GM13977 (cell line): ENCODE results near the gene RC3H2.
"Not testable (repeated sequence)": the region's sequence is repeated elsewhere in the genome, so short reads cannot be mapped to it uniquely, and the experiment has no call there.

Experiments used
- DNase-seq: peaks from one replicate; pipeline ENCODE4 v3.0.0; 2012; ENCODE audit warnings: low spot score
- in situ Hi-C: fragments of 300-500 bp; cut with MboI; formaldehyde crosslinking; loops from one replicate; pipeline ENCODE4 v1.12.0; 2022; ENCODE audit warnings: low sequenced_read_pairs, low pct_unique_long_range_greater_than_20kb, mixed read lengths, inconsistent platforms; ENCODE audit not compliant: unreplicated experiment
- TF ChIP-seq, protein P1 (sequence below): IDR thresholded peaks from 2 replicates; pipeline ENCODE4 v1.5.1; 2012; ENCODE audit warnings: mild to moderate bottlenecking, control low read depth; ENCODE audit not compliant: insufficient read depth; ENCODE audit errors: extremely low read depth, missing control alignments

Gene RC3H2

DNA sequence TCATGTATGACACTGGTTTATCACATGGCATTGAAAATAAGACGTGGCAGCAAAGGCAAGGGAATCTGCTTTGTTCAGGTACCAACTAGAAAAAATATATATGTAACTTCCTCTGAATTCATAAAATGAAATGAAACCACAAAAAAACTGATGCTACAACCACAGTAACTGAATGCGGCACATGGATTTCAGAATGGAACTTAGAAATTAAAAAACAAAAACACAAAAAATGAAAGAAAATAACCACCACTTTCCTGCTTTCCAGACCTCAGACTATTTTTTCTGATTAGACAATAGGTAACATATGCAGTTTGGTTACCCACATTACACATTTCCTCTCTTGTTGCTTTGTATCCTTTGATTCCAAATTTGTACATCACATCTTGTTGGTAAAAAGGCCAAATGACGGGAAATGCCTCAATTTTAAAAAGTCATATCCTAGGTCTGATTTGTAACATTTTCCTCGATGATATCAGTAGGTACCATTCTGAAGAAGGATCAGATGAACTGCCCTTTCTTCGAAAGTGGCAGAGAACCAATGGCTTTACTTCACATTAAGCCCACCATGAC, 58.7 kb downstream of the RC3H2 start:
- TF ChIP-seq, protein P1, sequence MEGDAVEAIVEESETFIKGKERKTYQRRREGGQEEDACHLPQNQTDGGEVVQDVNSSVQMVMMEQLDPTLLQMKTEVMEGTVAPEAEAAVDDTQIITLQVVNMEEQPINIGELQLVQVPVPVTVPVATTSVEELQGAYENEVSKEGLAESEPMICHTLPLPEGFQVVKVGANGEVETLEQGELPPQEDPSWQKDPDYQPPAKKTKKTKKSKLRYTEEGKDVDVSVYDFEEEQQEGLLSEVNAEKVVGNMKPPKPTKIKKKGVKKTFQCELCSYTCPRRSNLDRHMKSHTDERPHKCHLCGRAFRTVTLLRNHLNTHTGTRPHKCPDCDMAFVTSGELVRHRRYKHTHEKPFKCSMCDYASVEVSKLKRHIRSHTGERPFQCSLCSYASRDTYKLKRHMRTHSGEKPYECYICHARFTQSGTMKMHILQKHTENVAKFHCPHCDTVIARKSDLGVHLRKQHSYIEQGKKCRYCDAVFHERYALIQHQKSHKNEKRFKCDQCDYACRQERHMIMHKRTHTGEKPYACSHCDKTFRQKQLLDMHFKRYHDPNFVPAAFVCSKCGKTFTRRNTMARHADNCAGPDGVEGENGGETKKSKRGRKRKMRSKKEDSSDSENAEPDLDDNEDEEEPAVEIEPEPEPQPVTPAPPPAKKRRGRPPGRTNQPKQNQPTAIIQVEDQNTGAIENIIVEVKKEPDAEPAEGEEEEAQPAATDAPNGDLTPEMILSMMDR = no peak
- in situ Hi-C loops = no loop called here
- DNase-seq = no peak

DNA sequence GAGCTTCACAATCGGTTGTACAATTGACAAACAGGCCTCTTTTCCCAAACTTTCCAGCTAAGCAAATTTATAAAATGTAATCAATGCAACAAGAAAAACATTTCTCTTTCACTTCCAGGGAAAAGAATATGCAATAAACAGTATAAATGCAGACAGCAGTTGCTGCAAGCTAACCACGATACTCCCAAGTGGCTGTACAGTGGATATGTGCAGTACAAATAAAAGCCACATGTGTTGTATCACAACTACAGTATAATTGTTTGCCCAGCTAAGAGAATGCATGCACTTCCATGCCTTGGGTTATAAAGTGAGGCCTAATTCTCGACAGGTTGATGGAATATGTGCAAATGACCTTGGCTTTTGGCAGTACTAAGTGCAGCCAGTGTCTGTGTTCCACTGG, 60.0 kb downstream of the RC3H2 start:
- in situ Hi-C loops = no loop called here
- DNase-seq = no peak
- TF ChIP-seq, protein P1 = no peak

DNA sequence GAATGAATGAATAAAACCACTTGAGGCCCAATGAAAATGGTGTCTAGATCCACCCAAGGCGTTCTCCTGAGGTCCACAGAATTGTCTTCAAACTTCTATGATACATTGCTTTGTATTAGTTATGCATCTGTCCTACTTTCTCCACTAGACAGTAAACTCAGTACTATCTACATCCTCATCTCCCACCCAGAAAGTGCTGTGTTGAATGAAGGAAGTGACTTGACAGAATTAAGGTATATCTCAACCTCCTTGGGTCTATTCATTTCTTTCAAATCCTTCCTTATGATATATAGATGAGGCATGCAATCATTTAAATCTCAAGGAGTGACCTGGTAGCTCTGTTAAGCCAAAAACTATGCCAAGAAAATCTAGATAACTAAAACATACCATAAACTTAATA, 61.0 kb downstream of the RC3H2 start:
- DNase-seq = no peak
- in situ Hi-C loops = no loop called here
- TF ChIP-seq, protein P1 = no peak

DNA sequence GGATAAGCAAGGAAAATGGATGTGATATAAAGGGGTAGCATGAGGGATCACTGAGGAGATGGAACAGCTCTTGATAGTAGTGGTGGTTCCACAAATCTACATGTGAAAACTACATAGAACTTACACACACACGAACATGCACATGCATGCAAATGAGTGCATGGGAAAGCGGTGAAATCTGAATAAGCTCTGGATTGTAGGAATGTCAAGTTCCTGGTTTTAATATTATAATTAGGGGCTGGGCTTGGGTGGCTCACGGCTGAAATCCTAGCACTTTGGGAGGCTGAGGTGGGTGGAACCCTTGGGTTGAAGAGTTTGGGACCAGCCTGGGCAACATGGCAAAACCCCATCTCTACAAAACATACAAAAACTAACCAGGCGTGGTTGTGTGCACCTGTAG, 63.7 kb downstream of the RC3H2 start:
- DNase-seq = no peak
- TF ChIP-seq, protein P1 = no peak
- in situ Hi-C loops = no loop called here

DNA sequence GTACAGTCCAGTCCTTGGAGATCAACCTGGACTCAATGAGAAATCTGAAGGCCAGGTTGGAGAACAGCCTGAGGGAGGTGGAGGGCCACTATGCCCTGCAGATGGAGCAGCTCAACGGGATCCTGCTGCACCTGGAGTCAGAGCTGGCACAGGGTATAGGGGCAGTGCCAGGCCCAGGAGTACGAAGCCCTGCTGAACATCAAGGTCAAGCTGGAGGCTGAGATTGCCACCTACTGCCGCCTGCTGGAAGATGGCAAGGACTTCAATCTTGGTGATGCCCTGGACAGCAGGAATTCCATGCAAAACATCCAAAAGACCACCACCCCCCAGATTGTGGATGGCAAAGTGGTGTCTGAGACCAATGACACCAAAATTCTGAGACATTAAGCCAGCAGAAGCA, 66.7 kb downstream of the RC3H2 start:
- not testable (repeated sequence) for DNase-seq

DNA sequence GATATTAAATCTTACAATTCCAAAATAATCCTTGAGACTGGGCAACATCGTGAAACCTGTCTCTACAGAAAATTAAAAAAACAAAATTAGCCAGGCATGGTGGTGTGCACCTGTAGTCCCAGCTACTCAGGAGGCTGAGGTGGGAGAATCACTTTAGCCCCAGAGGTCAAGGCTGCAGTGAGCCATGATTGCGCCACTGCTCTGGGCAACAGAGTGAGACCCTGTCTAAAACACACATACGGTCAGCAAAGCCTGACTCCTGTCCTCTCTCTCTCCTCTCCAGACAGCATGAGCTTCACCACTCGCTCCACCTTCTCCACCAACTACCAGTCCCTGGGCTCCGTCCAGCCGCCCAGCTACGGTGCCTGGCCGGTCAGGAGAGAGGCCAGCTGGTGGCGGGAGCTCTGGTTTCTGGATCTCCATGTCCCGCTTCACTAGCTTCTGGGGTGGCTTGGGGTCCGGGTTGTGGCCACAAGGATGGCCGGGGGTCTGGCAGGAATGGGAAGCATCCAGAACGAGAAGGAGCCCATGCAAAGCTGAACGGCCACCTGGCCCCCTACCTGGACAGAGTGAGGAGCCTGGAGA, 67.8 kb downstream of the RC3H2 start:
- TF ChIP-seq, protein P1 = no peak
- in situ Hi-C loops = no loop called here

More for the DNA sequence above, 66.7 kb downstream of the RC3H2 start:
- in situ Hi-C loops = not testable (repeated sequence)

DNA sequence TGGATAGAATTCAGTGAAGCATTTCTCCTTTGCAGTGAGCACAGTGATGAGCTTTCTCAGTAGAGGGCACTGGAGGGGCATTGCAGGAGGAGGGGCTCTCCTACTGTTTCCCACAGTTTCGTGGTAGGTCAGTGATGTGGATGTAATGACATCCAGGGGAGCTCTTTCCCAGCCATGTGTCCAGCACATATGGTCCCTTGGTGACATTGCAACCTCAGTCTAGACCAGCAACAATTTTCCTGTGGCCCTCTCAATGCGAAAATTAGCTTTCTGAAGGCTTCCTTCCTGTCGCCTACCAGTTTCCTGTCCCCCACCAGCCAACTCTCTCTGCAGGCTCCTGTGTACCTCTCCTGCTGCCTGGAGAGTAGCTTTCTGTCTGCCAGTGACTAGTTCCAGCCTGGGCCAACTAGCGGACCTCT, 69.8 kb downstream of the RC3H2 start:
- in situ Hi-C loops = no loop called here
- TF ChIP-seq, protein P1 = peak; percentile 29
- peak; percentile 27 for DNase-seq

More for the DNA sequence above, 67.8 kb downstream of the RC3H2 start:
- DNase-seq = no peak
